ENCODE data around the gene TP53INP2. TPM values are rescaled to one million over a fixed set of nuclear protein-coding genes. Genes with fewer than 3 reads are reported as not detected.

TP53INP2 gene
- total and polyA plus RNA-seq, 2 of the 13 experiments (the other 11 are each of a cell fraction or from before 2014, with no cell fraction given), result 5.2 to 18.8 TPM

GRCh38 chr20:34676642-34677373 is 27.3 kb upstream of the TP53INP2 start, which contains the start of gene PIGU:
TSS of gene PIGU (minus strand) at chr20:34677092. CDS start at chr20:34677085, 7 bp downstream.
- no peaks in the 10 kb centered on the region for H3K9me3 ChIP-seq (ENCODE audit: low read length)
- ATAC-seq (peak; percentile 97), DNase-seq (ENCODE audit: low spot score) (peak; percentile 95), FAIRE-seq (peak; percentile 75)
- peak within 1 kb of the TSS; percentile 86 for H3K27ac ChIP-seq (ENCODE audit: extremely low read length, insufficient read depth, low read length)
- in situ Hi-C loops (cut with HindIII; ENCODE audit: extremely low pct_ligation_motif_present, low pct_unique_long_range_greater_than_20kb), result loop anchor here (5.0 kb wide), 1 partner anchor 55 kb away; no protein-coding TSS in a partner anchor
- peaks cover 0 to 4% of the 10 kb centered on the region in 2 experiments; a peak in 1 of 5 replicates for H3K27me3 ChIP-seq (ENCODE audit: control insufficient read depth in 1 of 2, insufficient read depth in 2 of 2, low read length in 2 of 2)
- peak within 1 kb of the TSS; percentile 93 for H3K4me2 ChIP-seq (ENCODE audit: low read depth, low read length)
- H3K4me3 ChIP-seq (replicated peaks in 1 of 3; ENCODE audit: insufficient read depth in 1 of 3, low read depth in 2 of 3, low read length in 3 of 3), result peak within 1 kb of the TSS; percentile 87 to 96 (median 89)
- H3K4me1 ChIP-seq (ENCODE audit: insufficient read depth, low read length), result peaks cover 29% of the 10 kb centered on the region
- H2AFZ ChIP-seq (ENCODE audit: low read length), result no peak within 1 kb of the TSS
- WGBS (ENCODE audit: low lambda C conversion rate), result 2% methylated on average over 26 of the region's 64 CpGs
- no peaks in the 10 kb centered on the region for H3K36me3 ChIP-seq (replicated peaks in 1 of 2; ENCODE audit: control insufficient read depth in 1 of 2, insufficient read depth in 2 of 2, low read length in 2 of 2)
- BruUV-seq (replicated peaks), result no TSS peak
- peaks cover 3% of the 10 kb centered on the region; the same call in 1 of the 2 replicates for H4K20me1 ChIP-seq (ENCODE audit: insufficient read depth, low read length)
- intact Hi-C loops (cut with micrococcal nuclease; ENCODE audit: unreplicated experiment), result loop anchor here (1.0 kb wide), 3 partner anchors 27 to 366 kb away; partner anchors contain the start of gene TP53INP2
- peak within 1 kb of the TSS; percentile 81 for H3K9ac ChIP-seq (ENCODE audit: insufficient read depth, low read depth, low read length)
- H3K79me2 ChIP-seq (ENCODE audit: insufficient read depth, low read length), result peaks cover 25% of the 10 kb centered on the region
- ChIA-PET CTCF (ENCODE audit: low intra/inter-chr PET ratio, low total read pairs) (interaction anchor here (1.3 kb wide), 1 partner anchor 55 kb away, joined by 5 read pairs; no protein-coding TSS in a partner anchor), POLR2A (interaction anchor here (0.8 to 2.6 kb wide), 25 partner anchors 8 to 375 kb away, joined by 3 to 43 read pairs (median 5); partner anchors contain the start of genes DYNLRB1, ITCH and TP53INP2)
- TF ChIP-seq ZFY (CRISPR knock-in tag; IDR thresholded peaks at IDR 0.05), result peak; percentile 99
- no peak; the same call in 1 of the 2 replicates for TF ChIP-seq ZNF850 (CRISPR knock-in tag; conservative IDR thresholded peaks at IDR 0.05)
- TF ChIP-seq PHF21A (CRISPR knock-in tag; IDR thresholded peaks at IDR 0.05), result peak; percentile 59; the same call in 1 of the 2 replicates
- peak; percentile 94; the same call in 1 of the 2 replicates for TF ChIP-seq DNMT3B (CRISPR knock-in tag; conservative IDR thresholded peaks at IDR 0.05)
- peak; percentile 82; the same call in 1 of the 2 replicates for TF ChIP-seq ZNF614 (CRISPR knock-in tag; IDR thresholded peaks at IDR 0.05; ENCODE audit: borderline replicate concordance)
- no peak for TF ChIP-seq ZNF672 (CRISPR knock-in tag; IDR thresholded peaks at IDR 0.05)
- 0 out of 2 replicates have a peak, but pooled peaks have one; percentile 73 for TF ChIP-seq DNMT1 (CRISPR knock-in tag; IDR thresholded peaks at IDR 0.05)
- TF ChIP-seq ZNF572 (CRISPR knock-in tag; IDR thresholded peaks at IDR 0.05), result no peak; the same call in 1 of the 2 replicates
- TF ChIP-seq RAD51 (IDR thresholded peaks at IDR 0.05; ENCODE audit: borderline replicate concordance), result no peak
- peak; percentile 99 for TF ChIP-seq HOXA3 (CRISPR knock-in tag; IDR thresholded peaks at IDR 0.05)
- no peak for TF ChIP-seq ADNP (CRISPR knock-in tag; IDR thresholded peaks at IDR 0.05)
- TF ChIP-seq ZNF225 (CRISPR knock-in tag; IDR thresholded peaks at IDR 0.05), result peak; percentile 79
- TF ChIP-seq FOSL2 (CRISPR knock-in tag; IDR thresholded peaks at IDR 0.05), result peak; percentile 67; the same call in 1 of the 2 replicates
- peak; percentile 94 for TF ChIP-seq HNRNPLL (IDR thresholded peaks at IDR 0.05; ENCODE audit: low read depth, low read length, poor library complexity, severe bottlenecking)
- 0 out of 2 replicates have a peak, but pooled peaks have one; percentile 12 for TF ChIP-seq GPN1 (CRISPR knock-in tag; IDR thresholded peaks at IDR 0.05; ENCODE audit: borderline replicate concordance)
- TF ChIP-seq ZNF329 (CRISPR knock-in tag; IDR thresholded peaks at IDR 0.05; ENCODE audit: low read depth), result peak; percentile 77; the same call in 1 of the 2 replicates
- TF ChIP-seq ZNF136 (CRISPR knock-in tag; IDR thresholded peaks at IDR 0.05; ENCODE audit: low read depth), result no peak
- TF ChIP-seq ZNF331 (CRISPR knock-in tag; IDR thresholded peaks at IDR 0.05), result peak; percentile 94
- TF ChIP-seq TBL1XR1 (IDR thresholded peaks at IDR 0.05; ENCODE audit: borderline replicate concordance, low read length, partially characterized antibody), result peak; percentile 45
- no peak for TF ChIP-seq FOXA1 (IDR thresholded peaks at IDR 0.05)
- TF ChIP-seq FOXA1 (CRISPR knock-in tag; IDR thresholded peaks at IDR 0.05), result no peak
- peak; percentile 48; the same call in 1 of the 2 replicates for TF ChIP-seq BORCS8-MEF2B (CRISPR knock-in tag; IDR thresholded peaks at IDR 0.05)
- TF ChIP-seq GLMP (CRISPR knock-in tag; IDR thresholded peaks at IDR 0.05; ENCODE audit: borderline replicate concordance), result no peak
- TF ChIP-seq ELK4 (CRISPR knock-in tag; IDR thresholded peaks at IDR 0.05; ENCODE audit: borderline replicate concordance), result no peak
- TF ChIP-seq ZNF792 (CRISPR knock-in tag; IDR thresholded peaks at IDR 0.05), result peak; percentile 99
